ENCODE measurements around the gene STXBP1.

The STXBP1 gene

DNA sequence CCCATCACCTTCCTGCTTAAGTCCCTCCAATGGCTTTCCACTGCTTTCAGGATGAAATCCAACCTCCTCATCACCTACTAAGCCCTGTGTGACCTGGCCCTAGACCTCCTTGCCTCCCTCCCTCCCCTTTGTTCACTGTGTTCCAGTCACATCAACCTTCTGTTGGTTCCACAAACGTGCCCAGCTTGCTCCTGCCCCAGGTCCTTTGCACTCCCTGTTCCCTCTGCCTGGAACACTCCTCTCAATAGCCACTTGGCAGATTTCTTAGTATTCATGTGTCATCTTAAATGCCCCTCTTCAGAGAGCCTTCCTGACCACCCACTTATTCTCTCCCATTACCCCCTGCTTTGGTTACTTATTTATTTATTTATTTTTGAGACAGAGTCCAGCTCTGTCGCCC lies 24.1 kb upstream of the STXBP1 start:
- Histone ChIP-seq H3K4me1 (peaks cover 0 to 18% (median 2%) of the 10 kb centered on the region in 4 donors), H3K27me3 (no peaks in the 10 kb centered on the region), H3K27ac (no peak overlapping the region), H3K9me3 (no peaks in the 10 kb centered on the region), H3K36me3 (no peaks in the 10 kb centered on the region), H3K4me3 (no peak overlapping the region)
- intact Hi-C loops (cut with DNase I; ENCODE audit: low total_unique reads) = loop anchor here (2.0 kb wide), 1 partner anchor 83 kb away; no protein-coding TSS in a partner anchor
- TF ChIP-seq, protein P1, sequence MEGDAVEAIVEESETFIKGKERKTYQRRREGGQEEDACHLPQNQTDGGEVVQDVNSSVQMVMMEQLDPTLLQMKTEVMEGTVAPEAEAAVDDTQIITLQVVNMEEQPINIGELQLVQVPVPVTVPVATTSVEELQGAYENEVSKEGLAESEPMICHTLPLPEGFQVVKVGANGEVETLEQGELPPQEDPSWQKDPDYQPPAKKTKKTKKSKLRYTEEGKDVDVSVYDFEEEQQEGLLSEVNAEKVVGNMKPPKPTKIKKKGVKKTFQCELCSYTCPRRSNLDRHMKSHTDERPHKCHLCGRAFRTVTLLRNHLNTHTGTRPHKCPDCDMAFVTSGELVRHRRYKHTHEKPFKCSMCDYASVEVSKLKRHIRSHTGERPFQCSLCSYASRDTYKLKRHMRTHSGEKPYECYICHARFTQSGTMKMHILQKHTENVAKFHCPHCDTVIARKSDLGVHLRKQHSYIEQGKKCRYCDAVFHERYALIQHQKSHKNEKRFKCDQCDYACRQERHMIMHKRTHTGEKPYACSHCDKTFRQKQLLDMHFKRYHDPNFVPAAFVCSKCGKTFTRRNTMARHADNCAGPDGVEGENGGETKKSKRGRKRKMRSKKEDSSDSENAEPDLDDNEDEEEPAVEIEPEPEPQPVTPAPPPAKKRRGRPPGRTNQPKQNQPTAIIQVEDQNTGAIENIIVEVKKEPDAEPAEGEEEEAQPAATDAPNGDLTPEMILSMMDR (IDR thresholded peaks at IDR 0.05) = no peak
- DNase-seq = no peak

- no peaks in the 10 kb centered on the region for H3K9me3 ChIP-seq
- H3K4me1 ChIP-seq = peaks cover 0 to 9% (median 2%) of the 10 kb centered on the region in 4 donors
- no peak for DNase-seq
- TF ChIP-seq, protein P1 (IDR thresholded peaks at IDR 0.05) = no peak
- no peaks in the 10 kb centered on the region for H3K36me3 ChIP-seq
- H3K27me3 ChIP-seq = no peaks in the 10 kb centered on the region
- no peak overlapping the region for H3K4me3 ChIP-seq
- intact Hi-C loops (cut with DNase I; ENCODE audit: low total_unique reads) = no loop called here
- no peak overlapping the region for H3K27ac ChIP-seq
These were observed 23.2 kb upstream of the STXBP1 start for GRCh38 chr9:127588740-127589506.

DNA sequence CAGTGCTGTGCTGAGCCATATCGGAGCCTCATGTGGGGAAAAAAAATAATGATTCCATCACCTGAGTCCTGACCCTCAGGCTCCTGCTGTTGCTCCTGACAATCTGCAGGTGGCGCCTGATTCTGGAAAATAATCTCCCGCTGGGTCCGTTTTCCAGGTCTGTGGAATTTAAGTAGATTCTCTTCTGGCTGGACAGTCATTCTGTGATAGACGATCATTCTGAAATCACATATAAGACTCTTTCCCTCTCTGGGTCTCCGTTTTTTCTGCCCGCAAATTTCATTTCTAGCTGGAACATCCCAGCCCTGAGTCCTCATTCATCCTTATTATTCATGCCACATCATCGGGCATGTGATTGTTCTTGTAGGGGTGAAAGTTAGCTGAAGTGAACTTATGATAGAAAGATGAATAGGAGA lies 22.1 kb upstream of the STXBP1 start:
- H3K27me3 ChIP-seq = no peaks in the 10 kb centered on the region
- H3K9me3 ChIP-seq = no peaks in the 10 kb centered on the region
- intact Hi-C loops (cut with DNase I; ENCODE audit: low total_unique reads) = loop anchor here (2.0 to 10.0 kb wide), 4 partner anchors 143 to 435 kb away; no protein-coding TSS in a partner anchor
- TF ChIP-seq, protein P1 (IDR thresholded peaks at IDR 0.05) = peak; percentile 93 to 94
- peaks cover 0 to 5% (median 0%) of the 10 kb centered on the region in 4 donors for H3K4me1 ChIP-seq
- DNase-seq = peak; percentile 63 to 78
- no peak overlapping the region for H3K4me3 ChIP-seq
- no peaks in the 10 kb centered on the region for H3K36me3 ChIP-seq
- H3K27ac ChIP-seq = no peak overlapping the region

DNA sequence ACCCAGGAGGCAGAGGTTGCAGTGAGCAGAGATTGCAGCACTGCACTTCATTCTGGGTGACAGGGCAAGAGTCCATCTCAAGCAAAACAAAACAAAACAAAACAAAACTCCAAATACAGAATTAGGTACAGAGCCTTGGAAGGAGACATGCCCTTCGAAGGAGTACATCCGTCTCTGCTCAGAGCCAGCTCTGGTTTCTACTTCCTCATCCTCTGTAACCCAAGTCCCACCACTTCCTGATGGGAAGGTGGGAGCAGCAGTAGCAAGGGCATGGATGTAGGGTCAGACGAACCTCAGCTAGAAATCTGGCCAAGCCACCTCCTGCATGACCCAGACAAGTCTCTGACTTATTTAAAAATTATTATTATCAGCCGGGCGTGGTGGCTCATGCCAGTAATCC lies 16.5 kb upstream of the STXBP1 start:
- H3K27ac ChIP-seq = no peak overlapping the region
- intact Hi-C loops (cut with DNase I; ENCODE audit: low total_unique reads) = loop anchor here (10.0 kb wide), 1 partner anchor 429 kb away; no protein-coding TSS in a partner anchor
- no peak overlapping the region for H3K4me3 ChIP-seq
- TF ChIP-seq, protein P1 (IDR thresholded peaks at IDR 0.05) = no peak
- H3K4me1 ChIP-seq = no peaks in the 10 kb centered on the region
- H3K27me3 ChIP-seq = no peaks in the 10 kb centered on the region
- H3K36me3 ChIP-seq = no peaks in the 10 kb centered on the region
- no peak for DNase-seq
- H3K9me3 ChIP-seq = no peaks in the 10 kb centered on the region

DNA sequence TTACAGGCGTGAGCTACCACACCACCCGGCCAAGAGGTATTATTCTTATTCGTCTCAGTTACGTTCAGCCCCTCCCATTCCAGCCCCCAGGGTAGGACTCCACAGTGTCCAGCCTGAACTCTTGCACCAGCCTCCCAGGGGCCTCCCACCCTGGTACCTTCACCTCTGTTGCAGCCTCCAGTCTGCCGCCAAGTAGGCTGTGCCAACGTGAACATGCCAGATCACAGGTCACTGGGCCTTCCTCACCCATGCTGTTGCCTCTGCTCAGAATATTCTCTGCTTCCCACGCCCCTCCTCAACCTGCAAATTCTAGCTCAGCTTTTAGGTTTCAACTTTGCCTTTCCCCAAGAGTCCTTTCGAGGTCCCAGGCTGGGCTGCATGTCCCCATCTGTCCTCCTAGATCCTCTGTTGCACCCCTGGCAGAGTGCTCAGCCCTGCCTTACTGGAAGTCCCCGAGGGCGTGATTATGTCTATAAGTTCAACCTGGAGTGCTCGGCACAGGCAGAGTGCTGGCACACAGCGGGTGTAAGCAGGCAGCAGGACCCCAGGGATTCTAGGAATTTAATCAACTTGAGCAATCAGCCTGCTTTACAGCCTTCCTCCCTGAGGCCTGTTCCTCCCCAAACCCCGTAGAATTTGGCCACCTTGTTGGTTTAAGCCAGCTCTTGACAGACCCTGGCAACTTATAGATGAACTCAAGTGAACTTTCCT lies 13.1 kb upstream of the STXBP1 start:
- no peak for DNase-seq
- intact Hi-C loops (cut with DNase I; ENCODE audit: low total_unique reads) = loop anchor here (10.0 kb wide), 1 partner anchor 426 kb away; no protein-coding TSS in a partner anchor

More for the DNA sequence above, 13.1 kb upstream of the STXBP1 start:
- no peak overlapping the region for H3K27ac ChIP-seq
- no peaks in the 10 kb centered on the region for H3K36me3 ChIP-seq
- H3K27me3 ChIP-seq = no peaks in the 10 kb centered on the region
- no peaks in the 10 kb centered on the region for H3K4me1 ChIP-seq
- H3K9me3 ChIP-seq = no peaks in the 10 kb centered on the region
- H3K4me3 ChIP-seq = no peak overlapping the region
- TF ChIP-seq, protein P1 (IDR thresholded peaks at IDR 0.05) = no peak
